ENCODE results near the gene RPL28. TPM values are rescaled to one million over a fixed set of nuclear protein-coding genes. Genes with fewer than 3 reads are reported as not detected.

Gene RPL28
- total and polyA plus RNA-seq, 4 donors: 116 to 535 (median 164) TPM

DNA sequence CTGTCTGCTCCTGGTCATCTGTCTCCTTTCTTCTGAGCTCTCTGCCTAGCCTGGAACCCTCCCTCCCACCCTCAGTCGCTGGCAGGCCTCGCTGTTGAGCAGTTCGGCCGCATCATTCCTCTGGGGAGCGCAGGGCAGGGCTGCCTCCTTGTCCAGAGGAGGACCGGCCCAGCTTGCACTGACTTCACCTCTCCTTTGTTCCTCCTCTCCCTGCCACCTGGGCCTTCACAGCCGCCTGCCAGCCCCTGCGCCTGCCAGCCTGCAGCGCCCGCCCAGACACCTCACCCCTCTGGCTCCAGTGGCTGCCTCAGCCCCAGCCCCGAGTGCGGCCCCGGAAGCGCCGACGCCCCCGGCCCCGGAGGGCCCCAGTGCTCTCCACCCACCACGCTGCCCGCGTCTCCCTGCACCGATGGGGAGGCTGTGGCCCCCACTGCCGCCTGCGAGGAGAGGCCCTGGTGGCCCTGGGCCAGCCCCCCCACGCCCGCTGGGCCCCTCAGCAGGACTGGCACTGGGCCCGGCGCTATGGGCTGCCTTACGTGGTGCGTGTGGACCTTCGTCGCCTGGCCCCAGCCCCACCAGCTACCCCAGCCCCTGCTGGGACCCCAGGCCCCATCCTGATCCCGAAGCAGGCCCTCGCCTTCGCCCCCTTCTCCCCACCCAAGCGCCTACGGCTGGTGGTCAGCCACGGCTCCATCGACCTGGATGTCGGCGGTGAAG lies 38.8 kb upstream of the RPL28 start:
- H3K36me3 ChIP-seq (ENCODE audit: control insufficient read depth in 4 of 4, insufficient read depth in 3 of 4, low read depth in 1 of 4, low read length in 3 of 4): peaks cover 0 to 10% (median 1%) of the 10 kb centered on the region in 4 donors
- no peak overlapping the region for H3K4me3 ChIP-seq (ENCODE audit: low read depth in 1 of 3, low read length in 3 of 3)
- H3K27me3 ChIP-seq (ENCODE audit: control insufficient read depth in 4 of 4, insufficient read depth in 4 of 4, low read length in 3 of 4): peaks cover 0 to 3% (median 1%) of the 10 kb centered on the region in 4 donors
- DNase-seq (ENCODE audit: low spot score): no peak
- TF ChIP-seq GABPA (IDR thresholded peaks at IDR 0.05 in 1 of 2, conservative IDR thresholded peaks at IDR 0.05 in 1 of 2) (no peak), SP1 (IDR thresholded peaks at IDR 0.05) (no peak), EGR1 (IDR thresholded peaks at IDR 0.05; ENCODE audit: low read depth in 2 of 2) (no peak)
- 96% methylated on average over 41 of the region's 41 CpGs for WGBS
- no peak overlapping the region for H3K27ac ChIP-seq (ENCODE audit: low read depth in 1 of 2, low read length in 2 of 2)
- no peak overlapping the region for H3K9ac ChIP-seq (ENCODE audit: low read depth in 1 of 2, low read length in 2 of 2)
- no peaks in the 10 kb centered on the region for H3K4me1 ChIP-seq (ENCODE audit: control insufficient read depth in 4 of 4, insufficient read depth in 4 of 4, low read length in 3 of 4)
- no peaks in the 10 kb centered on the region for H3K9me3 ChIP-seq (ENCODE audit: control insufficient read depth in 4 of 4, low read length in 3 of 4)

DNA sequence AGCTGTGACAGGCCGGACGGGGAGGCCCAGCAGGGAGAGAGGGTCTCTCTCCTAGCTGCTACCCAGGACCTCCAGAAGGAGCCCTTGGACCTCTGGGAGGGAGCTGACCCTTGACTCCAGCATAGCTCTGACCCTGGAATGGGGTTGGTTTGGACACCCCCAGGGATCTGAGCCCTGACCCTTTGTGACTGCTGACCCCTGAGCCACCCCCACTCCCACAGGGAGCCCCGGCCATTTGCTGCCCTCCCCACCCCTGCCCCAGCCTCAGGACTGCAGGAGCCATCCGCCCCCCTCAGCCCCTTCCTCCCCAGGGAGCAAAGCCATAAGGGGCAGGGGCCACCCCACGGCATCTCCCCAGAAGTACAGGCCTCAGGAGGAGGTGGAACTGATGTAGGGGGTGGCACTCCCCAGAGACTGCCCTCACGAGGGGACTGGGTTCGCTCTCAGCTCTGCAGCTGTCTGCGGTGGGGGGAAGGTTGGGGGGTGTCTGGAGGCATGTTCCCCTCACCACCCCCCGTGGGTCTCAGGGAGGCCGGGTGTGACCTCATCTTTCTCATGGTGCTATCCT lies 38.2 kb upstream of the RPL28 start:
- peaks cover 0 to 4% (median 3%) of the 10 kb centered on the region in 4 donors for H3K27me3 ChIP-seq (ENCODE audit: control insufficient read depth in 4 of 4, insufficient read depth in 4 of 4, low read length in 3 of 4)
- TF ChIP-seq, protein P1, sequence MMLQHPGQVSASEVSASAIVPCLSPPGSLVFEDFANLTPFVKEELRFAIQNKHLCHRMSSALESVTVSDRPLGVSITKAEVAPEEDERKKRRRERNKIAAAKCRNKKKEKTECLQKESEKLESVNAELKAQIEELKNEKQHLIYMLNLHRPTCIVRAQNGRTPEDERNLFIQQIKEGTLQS (IDR thresholded peaks at IDR 0.05): no peak
- TF ChIP-seq HNF4A (conservative IDR thresholded peaks at IDR 0.05) (no peak), EGR1 (IDR thresholded peaks at IDR 0.05; ENCODE audit: low read depth in 2 of 2) (no peak), GABPA (IDR thresholded peaks at IDR 0.05 in 1 of 2, conservative IDR thresholded peaks at IDR 0.05 in 1 of 2) (no peak), RAD21 (IDR thresholded peaks at IDR 0.05) (no peak), NR2F2 (IDR thresholded peaks at IDR 0.05) (no peak), JUND (IDR thresholded peaks at IDR 0.05) (no peak), YY1 (IDR thresholded peaks at IDR 0.05) (no peak), HNF4G (IDR thresholded peaks at IDR 0.05) (no peak), FOXA1 (IDR thresholded peaks at IDR 0.05) (no peak), RXRA (IDR thresholded peaks at IDR 0.05) (no peak), FOXA2 (IDR thresholded peaks at IDR 0.05) (no peak), TAF1 (conservative IDR thresholded peaks at IDR 0.05) (no peak), SP1 (IDR thresholded peaks at IDR 0.05) (no peak)
- TF ChIP-seq, protein P2, sequence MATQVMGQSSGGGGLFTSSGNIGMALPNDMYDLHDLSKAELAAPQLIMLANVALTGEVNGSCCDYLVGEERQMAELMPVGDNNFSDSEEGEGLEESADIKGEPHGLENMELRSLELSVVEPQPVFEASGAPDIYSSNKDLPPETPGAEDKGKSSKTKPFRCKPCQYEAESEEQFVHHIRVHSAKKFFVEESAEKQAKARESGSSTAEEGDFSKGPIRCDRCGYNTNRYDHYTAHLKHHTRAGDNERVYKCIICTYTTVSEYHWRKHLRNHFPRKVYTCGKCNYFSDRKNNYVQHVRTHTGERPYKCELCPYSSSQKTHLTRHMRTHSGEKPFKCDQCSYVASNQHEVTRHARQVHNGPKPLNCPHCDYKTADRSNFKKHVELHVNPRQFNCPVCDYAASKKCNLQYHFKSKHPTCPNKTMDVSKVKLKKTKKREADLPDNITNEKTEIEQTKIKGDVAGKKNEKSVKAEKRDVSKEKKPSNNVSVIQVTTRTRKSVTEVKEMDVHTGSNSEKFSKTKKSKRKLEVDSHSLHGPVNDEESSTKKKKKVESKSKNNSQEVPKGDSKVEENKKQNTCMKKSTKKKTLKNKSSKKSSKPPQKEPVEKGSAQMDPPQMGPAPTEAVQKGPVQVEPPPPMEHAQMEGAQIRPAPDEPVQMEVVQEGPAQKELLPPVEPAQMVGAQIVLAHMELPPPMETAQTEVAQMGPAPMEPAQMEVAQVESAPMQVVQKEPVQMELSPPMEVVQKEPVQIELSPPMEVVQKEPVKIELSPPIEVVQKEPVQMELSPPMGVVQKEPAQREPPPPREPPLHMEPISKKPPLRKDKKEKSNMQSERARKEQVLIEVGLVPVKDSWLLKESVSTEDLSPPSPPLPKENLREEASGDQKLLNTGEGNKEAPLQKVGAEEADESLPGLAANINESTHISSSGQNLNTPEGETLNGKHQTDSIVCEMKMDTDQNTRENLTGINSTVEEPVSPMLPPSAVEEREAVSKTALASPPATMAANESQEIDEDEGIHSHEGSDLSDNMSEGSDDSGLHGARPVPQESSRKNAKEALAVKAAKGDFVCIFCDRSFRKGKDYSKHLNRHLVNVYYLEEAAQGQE (IDR thresholded peaks at IDR 0.05): no peak
- TF ChIP-seq, protein P3, sequence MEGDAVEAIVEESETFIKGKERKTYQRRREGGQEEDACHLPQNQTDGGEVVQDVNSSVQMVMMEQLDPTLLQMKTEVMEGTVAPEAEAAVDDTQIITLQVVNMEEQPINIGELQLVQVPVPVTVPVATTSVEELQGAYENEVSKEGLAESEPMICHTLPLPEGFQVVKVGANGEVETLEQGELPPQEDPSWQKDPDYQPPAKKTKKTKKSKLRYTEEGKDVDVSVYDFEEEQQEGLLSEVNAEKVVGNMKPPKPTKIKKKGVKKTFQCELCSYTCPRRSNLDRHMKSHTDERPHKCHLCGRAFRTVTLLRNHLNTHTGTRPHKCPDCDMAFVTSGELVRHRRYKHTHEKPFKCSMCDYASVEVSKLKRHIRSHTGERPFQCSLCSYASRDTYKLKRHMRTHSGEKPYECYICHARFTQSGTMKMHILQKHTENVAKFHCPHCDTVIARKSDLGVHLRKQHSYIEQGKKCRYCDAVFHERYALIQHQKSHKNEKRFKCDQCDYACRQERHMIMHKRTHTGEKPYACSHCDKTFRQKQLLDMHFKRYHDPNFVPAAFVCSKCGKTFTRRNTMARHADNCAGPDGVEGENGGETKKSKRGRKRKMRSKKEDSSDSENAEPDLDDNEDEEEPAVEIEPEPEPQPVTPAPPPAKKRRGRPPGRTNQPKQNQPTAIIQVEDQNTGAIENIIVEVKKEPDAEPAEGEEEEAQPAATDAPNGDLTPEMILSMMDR (IDR thresholded peaks at IDR 0.05; ENCODE audit: low read depth, low read length, missing input control): no peak
- TF ChIP-seq, protein P4, sequence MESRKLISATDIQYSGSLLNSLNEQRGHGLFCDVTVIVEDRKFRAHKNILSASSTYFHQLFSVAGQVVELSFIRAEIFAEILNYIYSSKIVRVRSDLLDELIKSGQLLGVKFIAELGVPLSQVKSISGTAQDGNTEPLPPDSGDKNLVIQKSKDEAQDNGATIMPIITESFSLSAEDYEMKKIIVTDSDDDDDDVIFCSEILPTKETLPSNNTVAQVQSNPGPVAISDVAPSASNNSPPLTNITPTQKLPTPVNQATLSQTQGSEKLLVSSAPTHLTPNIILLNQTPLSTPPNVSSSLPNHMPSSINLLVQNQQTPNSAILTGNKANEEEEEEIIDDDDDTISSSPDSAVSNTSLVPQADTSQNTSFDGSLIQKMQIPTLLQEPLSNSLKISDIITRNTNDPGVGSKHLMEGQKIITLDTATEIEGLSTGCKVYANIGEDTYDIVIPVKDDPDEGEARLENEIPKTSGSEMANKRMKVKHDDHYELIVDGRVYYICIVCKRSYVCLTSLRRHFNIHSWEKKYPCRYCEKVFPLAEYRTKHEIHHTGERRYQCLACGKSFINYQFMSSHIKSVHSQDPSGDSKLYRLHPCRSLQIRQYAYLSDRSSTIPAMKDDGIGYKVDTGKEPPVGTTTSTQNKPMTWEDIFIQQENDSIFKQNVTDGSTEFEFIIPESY (IDR thresholded peaks at IDR 0.05): no peak
- TF ChIP-seq, protein P5, sequence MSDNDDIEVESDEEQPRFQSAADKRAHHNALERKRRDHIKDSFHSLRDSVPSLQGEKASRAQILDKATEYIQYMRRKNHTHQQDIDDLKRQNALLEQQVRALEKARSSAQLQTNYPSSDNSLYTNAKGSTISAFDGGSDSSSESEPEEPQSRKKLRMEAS (IDR thresholded peaks at IDR 0.05): no peak
- DNase-seq (ENCODE audit: low spot score): no peak
- H3K4me3 ChIP-seq (ENCODE audit: low read depth in 1 of 3, low read length in 3 of 3): no peak overlapping the region
- H3K9ac ChIP-seq (ENCODE audit: low read depth in 1 of 2, low read length in 2 of 2): no peak overlapping the region
- H3K9me3 ChIP-seq (ENCODE audit: control insufficient read depth in 4 of 4, low read length in 3 of 4): no peaks in the 10 kb centered on the region
- H3K27ac ChIP-seq (ENCODE audit: low read depth in 1 of 2, low read length in 2 of 2): no peak overlapping the region
- no peaks in the 10 kb centered on the region for H3K4me1 ChIP-seq (ENCODE audit: control insufficient read depth in 4 of 4, insufficient read depth in 4 of 4, low read length in 3 of 4)
- WGBS: 91% methylated on average over 10 of the region's 10 CpGs
- H3K36me3 ChIP-seq (ENCODE audit: control insufficient read depth in 4 of 4, insufficient read depth in 3 of 4, low read depth in 1 of 4, low read length in 3 of 4): peaks cover 0 to 10% (median 1%) of the 10 kb centered on the region in 4 donors

Measured in liver (tissue), 9 donors.